ENCODE data around the gene CSF2RB.
"Not testable (repeated sequence)": the region's sequence is repeated elsewhere in the genome, so short reads cannot be mapped to it uniquely, and the experiment has no call there.

Gene CSF2RB

DNA sequence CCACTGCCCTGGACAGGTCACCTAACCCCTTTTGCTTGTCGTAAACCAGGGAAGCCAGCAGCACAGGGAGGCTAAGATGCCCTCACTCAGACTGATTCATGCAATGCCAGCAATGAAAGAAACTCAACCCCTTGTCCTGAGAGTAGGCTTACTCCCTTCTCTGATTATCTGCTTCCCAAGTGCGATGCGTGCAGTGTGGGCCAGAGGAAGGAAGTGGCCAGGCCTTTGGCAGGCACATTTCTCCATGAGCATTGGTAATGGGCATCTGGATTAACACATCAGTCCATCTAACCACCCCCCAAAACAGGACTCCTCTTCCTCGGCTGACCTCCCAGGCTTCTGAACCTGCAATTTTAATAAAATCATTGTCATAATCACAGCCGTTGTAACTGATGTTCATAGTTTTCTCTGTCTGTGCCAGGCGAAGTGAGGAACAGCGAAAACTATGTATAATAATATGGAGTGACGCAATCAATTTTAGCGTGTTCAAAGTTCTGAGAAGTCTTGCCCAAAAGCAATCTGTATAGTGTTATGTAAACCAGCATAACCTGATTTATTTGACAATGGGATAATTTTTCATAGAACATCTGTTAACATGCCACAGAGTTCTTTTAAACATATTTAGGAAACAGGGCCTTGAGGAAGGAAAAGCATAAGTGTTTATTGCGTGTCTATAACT lies 71.9 kb downstream of the CSF2RB start:
- H3K4me3 ChIP-seq (replicated peaks; ENCODE audit: low read depth, low read length), result no peak overlapping the region
- DNase-seq (ENCODE audit: extremely low read depth, low read depth), result no peak
- TF ChIP-seq, protein P1, sequence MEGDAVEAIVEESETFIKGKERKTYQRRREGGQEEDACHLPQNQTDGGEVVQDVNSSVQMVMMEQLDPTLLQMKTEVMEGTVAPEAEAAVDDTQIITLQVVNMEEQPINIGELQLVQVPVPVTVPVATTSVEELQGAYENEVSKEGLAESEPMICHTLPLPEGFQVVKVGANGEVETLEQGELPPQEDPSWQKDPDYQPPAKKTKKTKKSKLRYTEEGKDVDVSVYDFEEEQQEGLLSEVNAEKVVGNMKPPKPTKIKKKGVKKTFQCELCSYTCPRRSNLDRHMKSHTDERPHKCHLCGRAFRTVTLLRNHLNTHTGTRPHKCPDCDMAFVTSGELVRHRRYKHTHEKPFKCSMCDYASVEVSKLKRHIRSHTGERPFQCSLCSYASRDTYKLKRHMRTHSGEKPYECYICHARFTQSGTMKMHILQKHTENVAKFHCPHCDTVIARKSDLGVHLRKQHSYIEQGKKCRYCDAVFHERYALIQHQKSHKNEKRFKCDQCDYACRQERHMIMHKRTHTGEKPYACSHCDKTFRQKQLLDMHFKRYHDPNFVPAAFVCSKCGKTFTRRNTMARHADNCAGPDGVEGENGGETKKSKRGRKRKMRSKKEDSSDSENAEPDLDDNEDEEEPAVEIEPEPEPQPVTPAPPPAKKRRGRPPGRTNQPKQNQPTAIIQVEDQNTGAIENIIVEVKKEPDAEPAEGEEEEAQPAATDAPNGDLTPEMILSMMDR (IDR thresholded peaks at IDR 0.05; ENCODE audit: low read depth, low read length, missing control alignments), result no peak

DNA sequence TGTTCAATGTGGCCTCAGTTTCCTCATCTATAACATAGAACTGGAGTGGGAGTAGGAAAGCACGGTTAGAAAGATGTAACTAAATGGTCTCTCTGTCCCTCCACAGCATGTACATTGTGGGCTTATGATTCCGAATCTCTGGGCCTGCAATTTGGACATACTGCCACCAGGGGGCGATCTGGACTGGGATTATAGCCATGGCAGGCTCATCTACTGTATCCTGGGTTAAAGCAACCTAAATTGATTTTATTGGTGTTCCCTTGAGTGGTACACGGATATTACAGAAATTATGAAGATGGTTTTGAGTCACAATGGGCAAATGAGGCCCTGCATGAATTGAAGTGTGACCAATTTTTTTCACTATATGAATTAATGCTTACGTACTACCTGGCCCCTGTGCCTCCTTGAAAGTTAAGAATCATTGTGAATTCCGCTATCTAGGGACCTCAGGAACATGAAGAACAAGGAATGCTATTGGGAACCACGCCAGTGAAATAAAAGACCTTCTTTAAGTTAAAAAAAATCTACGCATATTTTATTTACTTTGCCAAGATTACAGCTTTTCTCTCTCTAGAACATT lies 72.9 kb downstream of the CSF2RB start:
- TF ChIP-seq, protein P1 (IDR thresholded peaks at IDR 0.05; ENCODE audit: low read depth, low read length, missing control alignments), result peak; percentile 86
- DNase-seq (ENCODE audit: extremely low read depth, low read depth), result no peak

DNA sequence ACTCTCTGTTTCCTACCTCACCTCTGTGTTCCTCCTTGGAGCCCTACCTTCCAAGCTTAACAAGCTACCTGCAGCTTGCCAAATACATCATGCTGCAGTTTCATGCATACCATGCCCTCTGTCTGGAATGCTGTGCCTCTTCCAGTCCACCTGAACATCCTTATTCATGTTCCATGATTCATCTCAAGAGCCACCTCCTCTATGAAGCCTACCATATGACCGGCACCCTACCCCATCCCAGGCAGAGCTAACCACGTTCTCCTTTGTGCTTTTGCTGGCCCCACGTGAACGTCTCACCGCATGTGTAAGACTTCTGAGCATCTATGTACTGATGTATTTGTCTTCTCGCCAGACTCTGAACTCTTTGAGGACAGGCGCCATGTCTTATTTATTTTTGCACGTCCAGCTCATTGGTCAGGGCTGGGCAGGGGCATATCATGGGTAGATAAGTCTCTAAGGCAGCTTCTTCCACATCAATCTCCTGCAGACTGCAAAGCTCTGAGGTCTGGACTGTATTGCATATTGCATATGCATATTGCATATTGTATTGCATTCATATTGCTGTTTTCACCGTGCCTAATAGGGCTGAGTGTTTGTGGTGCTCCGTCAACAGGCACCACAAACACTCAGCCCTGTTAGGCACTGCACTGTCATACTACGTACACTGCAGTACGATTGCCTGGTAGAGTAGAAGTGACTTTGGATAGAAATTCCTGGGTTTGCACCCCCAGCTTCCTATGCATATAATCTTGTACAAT lies 74.8 kb downstream of the CSF2RB start:
- TF ChIP-seq, protein P1 (IDR thresholded peaks at IDR 0.05; ENCODE audit: low read depth, low read length, missing control alignments), result no peak
- H3K4me3 ChIP-seq (replicated peaks; ENCODE audit: low read depth, low read length), result no peak overlapping the region
- no peak for DNase-seq (ENCODE audit: extremely low read depth, low read depth)

More for the DNA sequence above, 72.9 kb downstream of the CSF2RB start:
- H3K4me3 ChIP-seq (replicated peaks; ENCODE audit: low read depth, low read length), result no peak overlapping the region

DNA sequence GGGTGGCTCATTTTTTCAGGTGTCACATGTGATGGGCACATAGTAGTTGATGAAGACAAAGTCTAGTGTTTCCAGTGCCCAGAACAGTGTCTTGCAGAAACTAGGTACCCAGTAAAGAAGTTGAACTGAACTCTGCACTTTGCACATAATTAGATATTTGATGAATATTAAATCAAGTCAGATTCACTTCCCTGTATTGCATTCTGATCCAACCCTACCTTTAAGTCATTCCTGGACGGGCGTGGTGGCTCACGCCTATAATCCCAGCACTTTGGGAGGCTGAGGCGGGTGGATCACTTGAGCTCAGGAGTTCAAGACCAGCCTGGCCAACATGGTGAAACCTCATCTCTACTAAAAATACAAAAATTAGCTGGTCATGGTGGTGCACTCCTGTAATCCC lies 75.6 kb downstream of the CSF2RB start:
- H3K4me3 ChIP-seq (replicated peaks; ENCODE audit: low read depth, low read length); DNase-seq (ENCODE audit: extremely low read depth, low read depth): not testable (repeated sequence)
